Gastroesophageal sphincter (tissue), 4 donors: ENCODE data around the gene CLNS1A. TPM values are rescaled to one million over a fixed set of nuclear protein-coding genes. Genes with fewer than 3 reads are reported as not detected.

Experiments
- small RNA-seq, 4 donors: library from RNA; depleted of rRNA; stranded (forward); fragments of <200 nt; gene quantifications; one replicate each; pipeline ENCODE3, GENCODE V24; 2016
- total RNA-seq, 4 donors: library from RNA; depleted of rRNA; stranded (reverse); fragments of >200 nt; gene quantifications; one replicate each; pipeline ENCODE4 v1.1.0, GENCODE V29; 2016

Gene CLNS1A
- total RNA-seq, 4 donors from 2014 or later = 53.6 to 98.6 (median 79.9) TPM

Small RNA genes lying within 50 kb of the gene (small RNA-seq; reads per million reads assigned to genes)
- 0 reads per million in 4 donors for gene RNU7-59P

Other genes starting within 250 kb of the CLNS1A start
- 10 to 100 TPM; 29.8 to 48.1 (median 40.2) TPM for gene PAK1, start 163.7 kb downstream of the CLNS1A start, total RNA-seq
- gene AQP11, start 47.8 kb downstream of the CLNS1A start, total RNA-seq = 1 to 10 TPM in 2 of 4 donors, under 1 TPM in 1, not detected in 1; 0.96 to 1.5 (median 1.1) TPM
- gene RSF1, start 182.9 kb upstream of the CLNS1A start, total RNA-seq = 10 to 100 TPM; 63.9 to 99.1 (median 80.8) TPM
- 100 to 1,000 TPM in 1 of 4 donors, 10 to 100 TPM in 3; 55.2 to 117 (median 74.0) TPM for gene AAMDC, start 183.3 kb upstream of the CLNS1A start, total RNA-seq